SK-N-SH (cell line): ENCODE results near the gene DLX1.
A peak's percentile ranks its signal among the peaks of the same experiment; 100 is the strongest.

Source experiments
- CTCF ChIP-seq: fragments of 200-600 bp; sonication (generic); IDR thresholded peaks from 2 replicates; pipeline ENCODE4 v1.6.1; 2017; ENCODE audit warnings: antibody characterized with exemption, mild to moderate bottlenecking, moderate library complexity
- ELF1 ChIP-seq: IDR thresholded peaks from 2 replicates; pipeline ENCODE4 v1.4.0; 2012
- FOXJ3 ChIP-seq: sonication (generic); formaldehyde crosslinking; IDR thresholded peaks from 2 replicates; pipeline ENCODE4 v1.5.1; 2020; ENCODE audit warnings: mild to moderate bottlenecking, missing genetic modification reagents
- GATA2 ChIP-seq: sonication (generic); formaldehyde crosslinking; IDR thresholded peaks from 2 replicates; pipeline ENCODE4 v1.5.0; 2020; ENCODE audit warnings: mild to moderate bottlenecking, missing genetic modification reagents
- MAX ChIP-seq: IDR thresholded peaks from 2 replicates; pipeline ENCODE4 v1.4.0; 2012; ENCODE audit warnings: low read depth
- MEF2A ChIP-seq: IDR thresholded peaks from 2 replicates; pipeline ENCODE4 v1.4.0; 2012; ENCODE audit warnings: low read depth, borderline replicate concordance
- MXI1 ChIP-seq: IDR thresholded peaks from 2 replicates; pipeline ENCODE4 v1.6.1; 2012; ENCODE audit warnings: mild to moderate bottlenecking, low read depth, low read length, improper control_type of control experiment
- POLR2AphosphoS5 ChIP-seq: IDR thresholded peaks from 2 replicates; pipeline ENCODE4 v1.6.1; 2012; ENCODE audit warnings: low read depth, low read length
- REST ChIP-seq: IDR thresholded peaks from 2 replicates; pipeline ENCODE4 v1.6.1; 2012; ENCODE audit warnings: mild to moderate bottlenecking, low read depth, low read length, moderate library complexity
- RFX5 ChIP-seq: IDR thresholded peaks from 2 replicates; pipeline ENCODE4 v1.6.1; 2012; ENCODE audit warnings: mild to moderate bottlenecking, improper control_type of control experiment, low read length
- SIN3A ChIP-seq: IDR thresholded peaks from 2 replicates; pipeline ENCODE4 v1.6.1; 2012; ENCODE audit warnings: low read depth, mild to moderate bottlenecking, low read length, moderate library complexity, borderline replicate concordance
- TCF12 ChIP-seq: IDR thresholded peaks from 2 replicates; pipeline ENCODE4 v1.4.0; 2012
- USF1 ChIP-seq: IDR thresholded peaks from 2 replicates; pipeline ENCODE4 v1.4.0; 2012; ENCODE audit warnings: low read depth, borderline replicate concordance

GRCh38 chr2:172095905-172096625 is 10.8 kb downstream of the DLX1 start:
- TF ChIP-seq USF1 (no peak), CTCF (peak; percentile 47), ELF1 (no peak), FOXJ3 (no peak), SIN3A (no peak), MAX (no peak), MXI1 (no peak), MEF2A (no peak), GATA2 (CRISPR knock-in tag) (no peak), REST (no peak), RFX5 (no peak), POLR2AphosphoS5 (no peak), TCF12 (no peak)
